Panc1 (cell line): ENCODE measurements around the gene SNCB. TPM values are rescaled to one million over a fixed set of nuclear protein-coding genes. Genes with fewer than 3 reads are reported as not detected.

ENCODE experiments used
- ATAC-seq: fragments of 200-7000 bp; cut with Tn5 transposase; 2 replicates; pipeline ENCODE4 v1.9.1; 2020; ENCODE audit warnings: mild to moderate bottlenecking, moderate library complexity
- BruUV-seq: library from RNA; stranded (reverse); fragments of 400-500 nt; replicated peaks from 2 replicates; lab custom pipeline; 2021; lab: Mats Ljungman, UMichigan
- CTCF ChIA-PET: fragments of 300-600 bp; sonication (Branson Sonifier 250); formaldehyde crosslinking; loops from one replicate; lab custom pipeline; 2022; ENCODE audit warnings: antibody characterized with exemption; lab: Charles Lee
- POLR2A ChIA-PET: fragments of 300-600 bp; sonication (Branson Sonifier 250); formaldehyde crosslinking; loops from one replicate; lab custom pipeline; 2022; ENCODE audit warnings: antibody characterized with exemption; lab: Charles Lee
- DNase-seq: peaks from one replicate; pipeline ENCODE4 v3.0.0-alpha.2; 2010; ENCODE audit warnings: low read depth, low spot score
- H3K27ac ChIP-seq: 2 replicates; pipeline ENCODE4 v1.5.1; 2011; ENCODE audit warnings: mild to moderate bottlenecking, low read length, inconsistent platforms
- H3K27me3 ChIP-seq: fragments of 200-500 bp; sonication (Bioruptor generic); 2 replicates; pipeline ENCODE4 v1.6.0; 2014; ENCODE audit warnings: low read length, inconsistent platforms; ENCODE audit not compliant: control insufficient read depth, insufficient read depth
- H3K36me3 ChIP-seq: fragments of 200-500 bp; sonication (Bioruptor generic); 2 replicates; pipeline ENCODE4 v1.5.1; 2014; ENCODE audit warnings: inconsistent platforms, mild to moderate bottlenecking, low read length, moderate library complexity; ENCODE audit not compliant: control insufficient read depth, insufficient read depth
- H3K4me1 ChIP-seq: 2 replicates; pipeline ENCODE4 v1.5.1; 2011; ENCODE audit warnings: inconsistent platforms, mild to moderate bottlenecking, low read length, moderate library complexity; ENCODE audit not compliant: control insufficient read depth, insufficient read depth
- H3K4me3 ChIP-seq, 2 experiments: 2 replicates each; pipeline ENCODE4 v1.5.1; 2011 to 2012; ENCODE audit warnings: low read depth in 2 of 2, low read length in 2 of 2, mild to moderate bottlenecking in 2 of 2, inconsistent platforms in 1 of 2, moderate library complexity in 1 of 2
- H3K9me3 ChIP-seq: fragments of 200-500 bp; sonication (Bioruptor generic); 2 replicates; pipeline ENCODE4 v1.5.1; 2014; ENCODE audit warnings: low read depth, mild to moderate bottlenecking, inconsistent platforms, low read length, moderate library complexity; ENCODE audit not compliant: control insufficient read depth, insufficient read depth
- POLR2AphosphoS5 ChIP-seq: IDR thresholded peaks from 2 replicates; pipeline ENCODE4 v1.6.1; 2012; ENCODE audit warnings: mild to moderate bottlenecking, low read depth, low read length, moderate library complexity
- REST ChIP-seq, 2 experiments: IDR thresholded peaks; 2 replicates each; pipeline ENCODE4 v1.6.1; 2011 to 2012; ENCODE audit warnings: low read depth in 2 of 2, control low read depth in 1 of 2, low read length in 1 of 2, mild to moderate bottlenecking in 1 of 2, moderate library complexity in 1 of 2; ENCODE audit not compliant: insufficient read depth in 1 of 2
- SIN3A ChIP-seq: IDR thresholded peaks from 2 replicates; pipeline ENCODE4 v1.6.1; 2012; ENCODE audit warnings: low read depth, mild to moderate bottlenecking, low read length, moderate library complexity, borderline replicate concordance; ENCODE audit not compliant: insufficient read depth
- TCF7L2 ChIP-seq: IDR thresholded peaks from 2 replicates; pipeline ENCODE4 v1.6.1; 2011; ENCODE audit warnings: mild to moderate bottlenecking, low read depth, low read length, inconsistent platforms
- in situ Hi-C: cut with HindIII; loops from 2 replicates; pipeline ENCODE4 v1.10.0; 2016; ENCODE audit warnings: low sequenced_read_pairs, low pct_unique_long_range_greater_than_20kb
- intact Hi-C: fragments of 100-400 bp; cut with micrococcal nuclease; formaldehyde crosslinking; loops from one replicate; pipeline ENCODE4 v1.10.0; 2022; ENCODE audit not compliant: unreplicated experiment
- total RNA-seq: library from RNA; stranded (reverse); gene quantifications from one replicate; pipeline ENCODE4 v1.2.1, GENCODE V29; 2021; ENCODE audit not compliant: unreplicated experiment
- TF ChIP-seq, protein P1 (sequence below): fragments of 450-650 bp; IDR thresholded peaks from 2 replicates; pipeline ENCODE4 v1.5.1; 2017; ENCODE audit warnings: mild to moderate bottlenecking

SNCB gene
- total RNA-seq, 1 experiment from 2014 or later: 0.77 TPM

- Histone ChIP-seq H3K4me1 (no peaks in the 10 kb centered on the region), H3K36me3 (no peaks in the 10 kb centered on the region), H3K27me3 (no peaks in the 10 kb centered on the region), H3K4me3 (no peak overlapping the region), H3K9me3 (no peaks in the 10 kb centered on the region), H3K27ac (no peak overlapping the region)
- intact Hi-C loops (no loop called here), in situ Hi-C loops (no loop called here)
- TF ChIP-seq, protein P1, sequence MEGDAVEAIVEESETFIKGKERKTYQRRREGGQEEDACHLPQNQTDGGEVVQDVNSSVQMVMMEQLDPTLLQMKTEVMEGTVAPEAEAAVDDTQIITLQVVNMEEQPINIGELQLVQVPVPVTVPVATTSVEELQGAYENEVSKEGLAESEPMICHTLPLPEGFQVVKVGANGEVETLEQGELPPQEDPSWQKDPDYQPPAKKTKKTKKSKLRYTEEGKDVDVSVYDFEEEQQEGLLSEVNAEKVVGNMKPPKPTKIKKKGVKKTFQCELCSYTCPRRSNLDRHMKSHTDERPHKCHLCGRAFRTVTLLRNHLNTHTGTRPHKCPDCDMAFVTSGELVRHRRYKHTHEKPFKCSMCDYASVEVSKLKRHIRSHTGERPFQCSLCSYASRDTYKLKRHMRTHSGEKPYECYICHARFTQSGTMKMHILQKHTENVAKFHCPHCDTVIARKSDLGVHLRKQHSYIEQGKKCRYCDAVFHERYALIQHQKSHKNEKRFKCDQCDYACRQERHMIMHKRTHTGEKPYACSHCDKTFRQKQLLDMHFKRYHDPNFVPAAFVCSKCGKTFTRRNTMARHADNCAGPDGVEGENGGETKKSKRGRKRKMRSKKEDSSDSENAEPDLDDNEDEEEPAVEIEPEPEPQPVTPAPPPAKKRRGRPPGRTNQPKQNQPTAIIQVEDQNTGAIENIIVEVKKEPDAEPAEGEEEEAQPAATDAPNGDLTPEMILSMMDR: no peak
- TF ChIP-seq POLR2AphosphoS5 (no peak), REST (IDR thresholded peaks at IDR 0.05; ENCODE audit: insufficient read depth in 1 of 2, low read depth in 2 of 2, low read length in 1 of 2) (no peak), TCF7L2 (no peak), SIN3A (no peak)
- DNase-seq: no peak
- POLR2A ChIA-PET: no interaction called here
- no peak for ATAC-seq
- BruUV-seq: no TSS peak
- CTCF ChIA-PET: interaction anchor here (0.6 kb wide), 1 partner anchor 79 kb away, joined by 3 read pairs; no protein-coding TSS in a partner anchor
Observed at GRCh38 chr5:176674799-176675198, 44.5 kb upstream of the SNCB start.

GRCh38 chr5:176673651-176674583, 43.6 kb upstream of the SNCB start:
- Histone ChIP-seq H3K27me3 (0 out of 2 replicates have a peak, but pooled peaks cover 2% of the 10 kb centered on the region), H3K4me1 (no peaks in the 10 kb centered on the region), H3K36me3 (no peaks in the 10 kb centered on the region), H3K4me3 (no peak overlapping the region), H3K27ac (no peak overlapping the region), H3K9me3 (no peaks in the 10 kb centered on the region)
- CTCF ChIA-PET: interaction anchor here (0.6 kb wide), 2 partner anchors 16 to 80 kb away, joined by 3 read pairs; no protein-coding TSS in a partner anchor
- in situ Hi-C loops (no loop called here), intact Hi-C loops (no loop called here)
- POLR2A ChIA-PET: no interaction called here
- ATAC-seq (no peak), DNase-seq (no peak)
- no peak for TF ChIP-seq SIN3A
- TF ChIP-seq, protein P1: no peak
- TF ChIP-seq POLR2AphosphoS5: no peak
- TF ChIP-seq TCF7L2: no peak
- no peak for TF ChIP-seq REST (IDR thresholded peaks at IDR 0.05; ENCODE audit: insufficient read depth in 1 of 2, low read depth in 2 of 2, low read length in 1 of 2)
- BruUV-seq: no TSS peak
